ENCODE results near the gene INTS15.

- TF ChIP-seq POLR2AphosphoS5 (IDR thresholded peaks at IDR 0.05; ENCODE audit: low read depth, low read length) = no peak
- TF ChIP-seq FOXM1 (IDR thresholded peaks at IDR 0.05; ENCODE audit: low read depth) = no peak
- no peak for TF ChIP-seq EP300 (IDR thresholded peaks at IDR 0.05; ENCODE audit: borderline replicate concordance in 1 of 2, low read depth in 1 of 2, low read length in 1 of 2)
- TF ChIP-seq NRF1 (IDR thresholded peaks at IDR 0.05; ENCODE audit: low read depth, low read length) = no peak
- TF ChIP-seq MAX (IDR thresholded peaks at IDR 0.05; ENCODE audit: low read depth) = no peak
- TF ChIP-seq CTCF (IDR thresholded peaks at IDR 0.05) = no peak
- TF ChIP-seq REST (IDR thresholded peaks at IDR 0.05; ENCODE audit: low read depth, low read length) = no peak
- TF ChIP-seq YY1 (IDR thresholded peaks at IDR 0.05; ENCODE audit: low read depth) = no peak
- no peak for TF ChIP-seq JUND (IDR thresholded peaks at IDR 0.05)
- no peak for TF ChIP-seq MXI1 (IDR thresholded peaks at IDR 0.05; ENCODE audit: low read depth, low read length)
- TF ChIP-seq ELF1 (IDR thresholded peaks at IDR 0.05) = no peak
- TF ChIP-seq SIN3A (IDR thresholded peaks at IDR 0.05; ENCODE audit: borderline replicate concordance, low read depth, low read length) = no peak
- no peak for TF ChIP-seq EZH2phosphoT487 (IDR thresholded peaks at IDR 0.05; ENCODE audit: borderline replicate concordance, low read depth)
Measured at GRCh38 chr7:6628045-6628444, 38.2 kb downstream of the INTS15 start.
